K562 (cell line): ENCODE measurements around the gene DNAJB6. TPM values are rescaled to one million over a fixed set of nuclear protein-coding genes. Genes with fewer than 3 reads are reported as not detected.

ENCODE experiments used
- ATAC-seq: fragments of 200-7000 bp; cut with Tn5 transposase; 3 replicates; pipeline ENCODE4 v1.9.1; 2020; ENCODE audit warnings: moderate library complexity
- BruUV-seq: library from RNA; stranded (reverse); fragments of 400-500 nt; replicated peaks from 2 replicates; lab custom pipeline; 2021; lab: Mats Ljungman, UMichigan
- CTCF ChIA-PET: fragments of 300-600 bp; formaldehyde crosslinking; extraction: SDS; loops from one replicate; lab custom pipeline; 2021; ENCODE audit warnings: low intra/inter-chr PET ratio; lab: Yijun Ruan, JAX
- POLR2A ChIA-PET: fragments of 300-600, 350-650 bp; sonication (Branson Sonifier 250); formaldehyde crosslinking; extraction: SDS; loops from one replicate; lab custom pipeline; 2021; ENCODE audit warnings: antibody characterized with exemption, inconsistent platforms; lab: Yijun Ruan, JAX
- DNase-seq, 4 experiments: peaks; one replicate each; pipeline versions ENCODE4 v3.0.0 to v3.0.0-alpha.2; 2011 to 2018; ENCODE audit warnings: low spot score in 3 of 4, mixed read lengths in 3 of 4; ENCODE audit errors: extremely low read depth in 1 of 4
- FAIRE-seq: peaks from 2 replicates; lab custom pipeline; 2011; peaks lifted over from hg19 to GRCh38; lab: Jason Lieb, UNC
- H2AFZ ChIP-seq: 2 replicates; pipeline ENCODE4 v1.6.0; 2011; ENCODE audit warnings: low read depth, low read length, control low read depth, inconsistent platforms
- H3K27ac ChIP-seq: fragments of 200-600 bp; 3 replicates; pipeline ENCODE4 v1.8.0; 2011; ENCODE audit warnings: low read depth, mild to moderate bottlenecking, control low read depth, inconsistent platforms, low read length, moderate library complexity, mixed read lengths; ENCODE audit errors: extremely low read depth
- H3K27me3 ChIP-seq, 2 experiments: fragments of 300-600 bp in 1 of 2; 2 replicates in 1 of 2; 3 replicates in 1 of 2; pipeline versions ENCODE4 v1.6.0 to v1.8.0; 2011; ENCODE audit warnings: inconsistent platforms in 2 of 2, low read length in 2 of 2, mild to moderate bottlenecking in 1 of 2, mixed read lengths in 1 of 2, moderate library complexity in 1 of 2; ENCODE audit not compliant: control insufficient read depth in 2 of 2, insufficient read depth in 2 of 2
- H3K36me3 ChIP-seq: fragments of 300-600 bp; 3 replicates; pipeline ENCODE4 v1.8.0; 2011; ENCODE audit warnings: mild to moderate bottlenecking, low read length, inconsistent platforms; ENCODE audit not compliant: control insufficient read depth, insufficient read depth
- H3K4me1 ChIP-seq, 2 experiments: fragments of 200-600 bp in 1 of 2; replicated peaks in 1 of 2; 2 replicates in 1 of 2; 3 replicates in 1 of 2; pipeline versions ENCODE4 v1.5.1 to v1.8.0; 2011; ENCODE audit warnings: inconsistent platforms in 2 of 2, low read length in 2 of 2, mild to moderate bottlenecking in 1 of 2, mixed read lengths in 1 of 2, moderate library complexity in 1 of 2; ENCODE audit not compliant: control insufficient read depth in 2 of 2, insufficient read depth in 2 of 2
- H3K4me2 ChIP-seq: 2 replicates; pipeline ENCODE4 v1.6.1; 2011; ENCODE audit warnings: low read length, control low read depth, inconsistent platforms, mixed read lengths; ENCODE audit not compliant: insufficient read depth
- H3K4me3 ChIP-seq: fragments of 200-600 bp; sonication (generic), shearing (Covaris generic); 2 replicates; pipeline ENCODE4 v1.5.1; 2016; ENCODE audit warnings: control low read depth, inconsistent platforms
- H3K79me2 ChIP-seq: fragments of 200-600 bp; 3 replicates; pipeline ENCODE4 v1.8.0; 2011; ENCODE audit warnings: low read length, inconsistent platforms; ENCODE audit not compliant: control insufficient read depth, insufficient read depth
- H3K9ac ChIP-seq, 2 experiments: 2 replicates each; pipeline versions ENCODE4 v1.6.0 to v1.6.1; 2011; ENCODE audit warnings: low read depth in 2 of 2, low read length in 2 of 2, control low read depth in 1 of 2, inconsistent platforms in 1 of 2, mild to moderate bottlenecking in 1 of 2, mixed read lengths in 1 of 2; ENCODE audit not compliant: insufficient read depth in 1 of 2
- H3K9me1 ChIP-seq: one replicate; pipeline ENCODE4 v1.6.0; 2011; ENCODE audit warnings: inconsistent platforms, mild to moderate bottlenecking, low read length, moderate library complexity; ENCODE audit not compliant: control insufficient read depth, insufficient read depth
- H3K9me3 ChIP-seq: replicated peaks from 2 replicates; pipeline ENCODE4 v1.5.1; 2011; ENCODE audit warnings: low read depth, low read length, inconsistent platforms; ENCODE audit not compliant: control insufficient read depth, insufficient read depth
- H4K20me1 ChIP-seq: replicated peaks from 2 replicates; pipeline ENCODE4 v1.6.1; 2011; ENCODE audit warnings: low read length, inconsistent platforms, mixed read lengths; ENCODE audit not compliant: control insufficient read depth, insufficient read depth
- DPF2 ChIP-seq: fragments of 450-650 bp; IDR thresholded peaks from 2 replicates; pipeline ENCODE4 v1.6.1; 2016
- FOXP1 ChIP-seq: sonication (generic); formaldehyde crosslinking; IDR thresholded peaks from 2 replicates; pipeline ENCODE4 v1.8.0; 2022; ENCODE audit warnings: mild to moderate bottlenecking, missing genetic modification reagents
- MCM7 ChIP-seq, 2 experiments: fragments of 450-650 bp; IDR thresholded peaks; 2 replicates each; pipeline ENCODE4 v1.6.1; 2016 to 2018
- NELFE ChIP-seq: IDR thresholded peaks from 2 replicates; pipeline ENCODE4 v1.6.1; 2011; ENCODE audit warnings: mild to moderate bottlenecking; ENCODE audit not compliant: insufficient read depth, insufficient read length
- NFE2 ChIP-seq: IDR thresholded peaks from 2 replicates; pipeline ENCODE4 v1.6.1; 2014; ENCODE audit warnings: antibody characterized with exemption, low read depth
- NRF1 ChIP-seq, 2 experiments: fragments of 450-650 bp; IDR thresholded peaks in 1 of 2; conservative IDR thresholded peaks in 1 of 2; 2 replicates each; pipeline ENCODE4 v1.6.1; 2014; ENCODE audit warnings: mild to moderate bottlenecking in 2 of 2
- PHF20 ChIP-seq: fragments of 450-650 bp; IDR thresholded peaks from 2 replicates; pipeline ENCODE4 v1.6.1; 2018; ENCODE audit not compliant: partially characterized antibody
- RBBP5 ChIP-seq: fragments of 200-600 bp; sonication (generic); IDR thresholded peaks from 2 replicates; pipeline ENCODE4 v1.6.1; 2012; ENCODE audit warnings: borderline replicate concordance, mild to moderate bottlenecking, low read length, control low read depth, inconsistent platforms; ENCODE audit not compliant: insufficient read depth, poor library complexity, severe bottlenecking
- ZFP30 ChIP-seq: fragments of 250-450 bp; sonication (Bioruptor Pico); IDR thresholded peaks from 2 replicates; pipeline ENCODE4 v1.8.0; 2022; ENCODE audit warnings: moderate library complexity, mild to moderate bottlenecking, inconsistent platforms, borderline replicate concordance
- ZNF3 ChIP-seq: fragments of 250-450 bp; sonication (Bioruptor Pico); IDR thresholded peaks from 2 replicates; pipeline ENCODE4 v1.5.0; 2021; ENCODE audit warnings: mild to moderate bottlenecking, moderate library complexity
- ZNF76 ChIP-seq: fragments of 250-450 bp; sonication (Bioruptor Pico); IDR thresholded peaks from 2 replicates; pipeline ENCODE4 v1.4.0; 2020; ENCODE audit warnings: mild to moderate bottlenecking, moderate library complexity, borderline replicate concordance
- WGBS: fragments of 100-300 bp; shearing (Covaris generic); methylation state at CpG from one replicate; pipeline ENCODE4 v1.1.6; 2016; ENCODE audit warnings: low coverage, mixed read lengths; ENCODE audit not compliant: insufficient coverage; ENCODE audit errors: missing lambda C conversion rate; 5-methylcytosine and 5-hydroxymethylcytosine counted together
- in situ Hi-C: fragments of 300-500 bp; cut with MboI; formaldehyde crosslinking; loops from 4 replicates; pipeline ENCODE4 v1.15.0; 2018; ENCODE audit warnings: inconsistent platforms, mixed read lengths
- intact Hi-C: fragments of 100-400 bp; cut with micrococcal nuclease; formaldehyde crosslinking; loops from 2 replicates; pipeline ENCODE4 v1.14.2; 2022
- polyA plus RNA-seq, 8 experiments: library from polyadenylated mRNA; depleted of rRNA in 4 of 8; stranded (reverse) in 5 of 8; unstranded in 3 of 8; fragments of >200 nt; fragmentation: Nextera tagmentation in 2 of 8; fragmentation: Illumina TruSeq in 1 of 8; extraction: Ambion mirVana in 2 of 8; extraction: Trizol in 1 of 8; gene quantifications; 2 replicates each; pipeline versions ENCODE4 v1.2.1 to v1.2.3, GENCODE V29; 2011 to 2014; ENCODE audit warnings: inconsistent platforms in 1 of 8, missing spikeins in 1 of 8
- total RNA-seq, 7 experiments: library from RNA; depleted of rRNA in 6 of 7; stranded (reverse); fragments of >200 nt in 6 of 7; fragmentation: Illumina TruSeq in 2 of 7; extraction: Trizol in 2 of 7; gene quantifications; 2 replicates each; pipeline versions ENCODE4 v1.2.1 to v1.2.3, GENCODE V29; 2011 to 2021; ENCODE audit warnings: low replicate concordance in 1 of 7
- TF ChIP-seq, protein P1 (sequence below), 2 experiments: fragments of 450-650 bp; IDR thresholded peaks; 2 replicates each; pipeline ENCODE4 v1.6.1; 2016
- TF ChIP-seq, protein P2 (sequence below): sonication (generic); formaldehyde crosslinking; IDR thresholded peaks from 2 replicates; pipeline ENCODE4 v1.8.1; 2022; ENCODE audit warnings: missing genetic modification reagents
- TF ChIP-seq, protein P3 (sequence below), 2 experiments: IDR thresholded peaks; 2 replicates each; pipeline ENCODE4 v1.6.1; 2012; ENCODE audit warnings: improper control_type of control experiment in 2 of 2, low read depth in 2 of 2, low read length in 2 of 2, borderline replicate concordance in 1 of 2

DNAJB6 gene
- total and polyA plus RNA-seq, 9 of the 15 experiments (the other 6 are each of a cell fraction or from before 2014, with no cell fraction given) = 84.5 to 158 (median 135) TPM

DNA sequence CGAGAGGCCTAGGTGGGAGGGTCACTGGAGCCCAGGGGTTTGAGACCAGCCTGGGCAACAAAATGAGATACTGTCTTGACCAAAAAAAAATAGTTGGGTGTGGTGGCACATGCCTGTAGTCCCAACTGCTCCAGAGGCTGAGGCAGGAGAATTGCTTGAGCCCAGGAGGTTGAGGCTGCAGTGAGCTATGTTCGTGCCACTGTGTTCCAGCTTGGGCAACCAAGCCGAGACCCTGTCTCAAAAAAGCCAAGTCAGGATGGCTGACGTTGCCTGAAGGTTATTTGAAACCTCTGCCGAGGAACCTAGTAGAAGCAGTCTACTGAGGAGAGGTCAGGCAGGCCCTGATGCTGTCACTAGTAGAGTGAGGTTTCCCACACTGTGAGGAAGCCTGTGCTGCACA, 22.8 kb downstream of the DNAJB6 start:
- ChIA-PET CTCF (no interaction called here), POLR2A (interaction anchor here (0.9 to 2.7 kb wide), 2 partner anchors 14 to 19 kb away, joined by 4 to 13 read pairs; no protein-coding TSS in a partner anchor)
- Histone ChIP-seq H3K4me2 (no peak overlapping the region), H3K27ac (no peak overlapping the region), H2AFZ (no peak overlapping the region), H4K20me1 (peaks cover 70% of the 10 kb centered on the region), H3K9ac (0 out of 4 replicates have a peak overlapping the region, but pooled peaks of 1 of the 2 experiments have one; percentile 11), H3K27me3 (no peaks in the 10 kb centered on the region), H3K9me1 (peaks cover 11% of the 10 kb centered on the region), H3K4me3 (no peak overlapping the region), H3K36me3 (peaks cover 84% of the 10 kb centered on the region), H3K4me1 (peaks cover 4 to 6% of the 10 kb centered on the region in 2 experiments; a peak in 4 of 5 replicates), H3K79me2 (peaks cover 99% of the 10 kb centered on the region), H3K9me3 (no peaks in the 10 kb centered on the region)
- 84% methylated on average over 5 of the region's 5 CpGs for WGBS
- in situ Hi-C loops (no loop called here), intact Hi-C loops (no loop called here)
- DNase-seq = peak in 1 of 4 experiments; percentile 18
- peak; percentile 55 for ATAC-seq
- no peak for FAIRE-seq
- BruUV-seq = TSS peak; percentile 16
- TF ChIP-seq, protein P1, sequence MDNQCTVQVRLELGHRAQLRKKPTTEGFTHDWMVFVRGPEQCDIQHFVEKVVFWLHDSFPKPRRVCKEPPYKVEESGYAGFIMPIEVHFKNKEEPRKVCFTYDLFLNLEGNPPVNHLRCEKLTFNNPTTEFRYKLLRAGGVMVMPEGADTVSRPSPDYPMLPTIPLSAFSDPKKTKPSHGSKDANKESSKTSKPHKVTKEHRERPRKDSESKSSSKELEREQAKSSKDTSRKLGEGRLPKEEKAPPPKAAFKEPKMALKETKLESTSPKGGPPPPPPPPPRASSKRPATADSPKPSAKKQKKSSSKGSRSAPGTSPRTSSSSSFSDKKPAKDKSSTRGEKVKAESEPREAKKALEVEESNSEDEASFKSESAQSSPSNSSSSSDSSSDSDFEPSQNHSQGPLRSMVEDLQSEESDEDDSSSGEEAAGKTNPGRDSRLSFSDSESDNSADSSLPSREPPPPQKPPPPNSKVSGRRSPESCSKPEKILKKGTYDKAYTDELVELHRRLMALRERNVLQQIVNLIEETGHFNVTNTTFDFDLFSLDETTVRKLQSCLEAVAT (IDR thresholded peaks at IDR 0.05) = no peak
- TF ChIP-seq RBBP5 (no peak), NRF1 (conservative IDR thresholded peaks at IDR 0.05 in 1 of 2, IDR thresholded peaks at IDR 0.05 in 1 of 2) (no peak), NELFE (no peak), NFE2 (no peak), ZNF76 (CRISPR knock-in tag) (no peak), DPF2 (no peak), PHF20 (no peak), ZFP30 (CRISPR knock-in tag) (no peak), FOXP1 (CRISPR knock-in tag) (no peak), MCM7 (IDR thresholded peaks at IDR 0.05) (no peak), ZNF3 (no peak)
- TF ChIP-seq, protein P2, sequence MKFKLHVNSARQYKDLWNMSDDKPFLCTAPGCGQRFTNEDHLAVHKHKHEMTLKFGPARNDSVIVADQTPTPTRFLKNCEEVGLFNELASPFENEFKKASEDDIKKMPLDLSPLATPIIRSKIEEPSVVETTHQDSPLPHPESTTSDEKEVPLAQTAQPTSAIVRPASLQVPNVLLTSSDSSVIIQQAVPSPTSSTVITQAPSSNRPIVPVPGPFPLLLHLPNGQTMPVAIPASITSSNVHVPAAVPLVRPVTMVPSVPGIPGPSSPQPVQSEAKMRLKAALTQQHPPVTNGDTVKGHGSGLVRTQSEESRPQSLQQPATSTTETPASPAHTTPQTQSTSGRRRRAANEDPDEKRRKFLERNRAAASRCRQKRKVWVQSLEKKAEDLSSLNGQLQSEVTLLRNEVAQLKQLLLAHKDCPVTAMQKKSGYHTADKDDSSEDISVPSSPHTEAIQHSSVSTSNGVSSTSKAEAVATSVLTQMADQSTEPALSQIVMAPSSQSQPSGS (CRISPR knock-in tag) = no peak
- TF ChIP-seq, protein P3, sequence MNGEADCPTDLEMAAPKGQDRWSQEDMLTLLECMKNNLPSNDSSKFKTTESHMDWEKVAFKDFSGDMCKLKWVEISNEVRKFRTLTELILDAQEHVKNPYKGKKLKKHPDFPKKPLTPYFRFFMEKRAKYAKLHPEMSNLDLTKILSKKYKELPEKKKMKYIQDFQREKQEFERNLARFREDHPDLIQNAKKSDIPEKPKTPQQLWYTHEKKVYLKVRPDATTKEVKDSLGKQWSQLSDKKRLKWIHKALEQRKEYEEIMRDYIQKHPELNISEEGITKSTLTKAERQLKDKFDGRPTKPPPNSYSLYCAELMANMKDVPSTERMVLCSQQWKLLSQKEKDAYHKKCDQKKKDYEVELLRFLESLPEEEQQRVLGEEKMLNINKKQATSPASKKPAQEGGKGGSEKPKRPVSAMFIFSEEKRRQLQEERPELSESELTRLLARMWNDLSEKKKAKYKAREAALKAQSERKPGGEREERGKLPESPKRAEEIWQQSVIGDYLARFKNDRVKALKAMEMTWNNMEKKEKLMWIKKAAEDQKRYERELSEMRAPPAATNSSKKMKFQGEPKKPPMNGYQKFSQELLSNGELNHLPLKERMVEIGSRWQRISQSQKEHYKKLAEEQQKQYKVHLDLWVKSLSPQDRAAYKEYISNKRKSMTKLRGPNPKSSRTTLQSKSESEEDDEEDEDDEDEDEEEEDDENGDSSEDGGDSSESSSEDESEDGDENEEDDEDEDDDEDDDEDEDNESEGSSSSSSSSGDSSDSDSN (IDR thresholded peaks at IDR 0.05; ENCODE audit: borderline replicate concordance in 1 of 2, low read depth in 2 of 2, low read length in 2 of 2) = no peak
